Thoracic aorta (tissue), 2 donors: ENCODE measurements around the gene UMODL1. TPM values are rescaled to one million over a fixed set of nuclear protein-coding genes. Genes with fewer than 3 reads are reported as not detected.

Experiments
- ATAC-seq: fragments of 150-250 bp; one replicate; pipeline ENCODE4 v1.8.0; 2017; ENCODE audit warnings: low read depth; ENCODE audit not compliant: insufficient number of reproducible peaks, low FRiP score
- DNase-seq: peaks from one replicate; pipeline ENCODE4 v3.0.0-alpha.2; 2020; ENCODE audit warnings: low spot score
- H3K27ac ChIP-seq, 2 donors: fragments of 200-600 bp; sonication (generic); 1 replicate in 1 of 2; 2 replicates in 1 of 2; pipeline ENCODE4 v1.5.1; 2016; ENCODE audit warnings: mild to moderate bottlenecking in 2 of 2, moderate library complexity in 2 of 2
- H3K27me3 ChIP-seq: fragments of 200-600 bp; sonication (generic); replicated peaks from 2 replicates; pipeline ENCODE4 v1.6.0; 2016; ENCODE audit warnings: mild to moderate bottlenecking; ENCODE audit not compliant: insufficient read depth
- H3K36me3 ChIP-seq: fragments of 200-600 bp; sonication (generic); one replicate; pipeline ENCODE4 v1.5.1; 2016
- H3K4me1 ChIP-seq, 2 donors: fragments of 200-600 bp; sonication (generic); 1 replicate in 1 of 2; 2 replicates in 1 of 2; pipeline versions ENCODE4 v1.5.1 to v1.6.0; 2016; ENCODE audit warnings: low read depth in 2 of 2, mild to moderate bottlenecking in 1 of 2; ENCODE audit not compliant: control insufficient read depth in 1 of 2
- H3K4me3 ChIP-seq: fragments of 200-600 bp; sonication (generic); 2 replicates; pipeline ENCODE4 v1.5.1; 2016; ENCODE audit warnings: mild to moderate bottlenecking
- H3K9me3 ChIP-seq: fragments of 200-600 bp; sonication (generic); 2 replicates; pipeline ENCODE4 v1.5.1; 2016
- CTCF ChIP-seq: fragments of 200-600 bp; sonication (generic); IDR thresholded peaks from one replicate; pipeline ENCODE4 v1.5.1; 2019; ENCODE audit warnings: antibody characterized with exemption
- total RNA-seq, 2 donors: library from RNA; depleted of rRNA; stranded (reverse); fragments of >200 nt; gene quantifications; one replicate each; pipeline versions ENCODE4 v1.1.0 to v1.2.3, GENCODE V29; 2016

UMODL1 gene
- total RNA-seq, 2 donors from 2014 or later, result 0.14 TPM; not detected in 1

- Histone ChIP-seq H3K27me3 (no peaks in the 10 kb centered on the region), H3K4me3 (no peak overlapping the region), H3K27ac (no peak overlapping the region), H3K4me1 (peaks cover 7 to 30% of the 10 kb centered on the region in 2 donors), H3K9me3 (no peaks in the 10 kb centered on the region), H3K36me3 (no peaks in the 10 kb centered on the region)
- TF ChIP-seq CTCF, result no peak
- DNase-seq (no peak), ATAC-seq (no peak)
Measured at GRCh38 chr21:42041711-42042110, 29.4 kb upstream of the UMODL1 start.

- H3K27ac ChIP-seq, result no peak overlapping the region
- H3K27me3 ChIP-seq, result no peaks in the 10 kb centered on the region
- ATAC-seq (no peak), DNase-seq (no peak)
- TF ChIP-seq CTCF, result no peak
- H3K4me3 ChIP-seq, result no peak overlapping the region
- H3K9me3 ChIP-seq, result no peaks in the 10 kb centered on the region
- H3K4me1 ChIP-seq, result peaks cover 13 to 39% of the 10 kb centered on the region in 2 donors
- H3K36me3 ChIP-seq, result no peaks in the 10 kb centered on the region
Measured at GRCh38 chr21:42042651-42043050, 28.5 kb upstream of the UMODL1 start.

- H3K4me1 ChIP-seq, result peaks cover 14 to 44% of the 10 kb centered on the region in 2 donors
- H3K9me3 ChIP-seq, result no peaks in the 10 kb centered on the region
- no peak for TF ChIP-seq CTCF
- H3K36me3 ChIP-seq, result no peaks in the 10 kb centered on the region
- DNase-seq, result no peak
- H3K4me3 ChIP-seq, result no peak overlapping the region
- no peaks in the 10 kb centered on the region for H3K27me3 ChIP-seq
- no peak for ATAC-seq
- H3K27ac ChIP-seq, result no peak overlapping the region
Measured at GRCh38 chr21:42043201-42043895, 27.8 kb upstream of the UMODL1 start.

GRCh38 chr21:42043961-42044360, 27.2 kb upstream of the UMODL1 start:
- Histone ChIP-seq H3K9me3 (no peaks in the 10 kb centered on the region), H3K4me3 (no peak overlapping the region), H3K4me1 (peaks cover 18 to 46% of the 10 kb centered on the region in 2 donors), H3K27ac (no peak overlapping the region), H3K27me3 (no peaks in the 10 kb centered on the region), H3K36me3 (no peaks in the 10 kb centered on the region)
- no peak for DNase-seq
- ATAC-seq, result no peak
- TF ChIP-seq CTCF, result no peak

GRCh38 chr21:42044871-42045495, 26.1 kb upstream of the UMODL1 start:
- Histone ChIP-seq H3K27me3 (no peaks in the 10 kb centered on the region), H3K36me3 (no peaks in the 10 kb centered on the region), H3K27ac (no peak overlapping the region), H3K4me1 (peaks cover 15 to 40% of the 10 kb centered on the region in 2 donors), H3K9me3 (no peaks in the 10 kb centered on the region), H3K4me3 (no peak overlapping the region)
- no peak for DNase-seq
- no peak for ATAC-seq
- no peak for TF ChIP-seq CTCF
